Coronary artery (tissue), 2 donors: ENCODE results near the gene ECM1.

Experiments used
- DNase-seq: peaks from one replicate; pipeline ENCODE4 v3.0.0-alpha.2; 2017; ENCODE audit warnings: low spot score
- H3K27ac ChIP-seq, 2 donors: fragments of 200-600 bp; sonication (generic); one replicate each; pipeline ENCODE4 v1.5.1; 2016 to 2019
- H3K4me3 ChIP-seq: fragments of 200-600 bp; sonication (generic); 2 replicates; pipeline ENCODE4 v1.5.1; 2016; ENCODE audit warnings: mild to moderate bottlenecking, moderate library complexity
- TF ChIP-seq, protein P1 (sequence below): fragments of 200-600 bp; sonication (generic); IDR thresholded peaks from one replicate; pipeline ENCODE4 v1.5.1; 2019; ENCODE audit warnings: antibody characterized with exemption

Gene ECM1

DNA sequence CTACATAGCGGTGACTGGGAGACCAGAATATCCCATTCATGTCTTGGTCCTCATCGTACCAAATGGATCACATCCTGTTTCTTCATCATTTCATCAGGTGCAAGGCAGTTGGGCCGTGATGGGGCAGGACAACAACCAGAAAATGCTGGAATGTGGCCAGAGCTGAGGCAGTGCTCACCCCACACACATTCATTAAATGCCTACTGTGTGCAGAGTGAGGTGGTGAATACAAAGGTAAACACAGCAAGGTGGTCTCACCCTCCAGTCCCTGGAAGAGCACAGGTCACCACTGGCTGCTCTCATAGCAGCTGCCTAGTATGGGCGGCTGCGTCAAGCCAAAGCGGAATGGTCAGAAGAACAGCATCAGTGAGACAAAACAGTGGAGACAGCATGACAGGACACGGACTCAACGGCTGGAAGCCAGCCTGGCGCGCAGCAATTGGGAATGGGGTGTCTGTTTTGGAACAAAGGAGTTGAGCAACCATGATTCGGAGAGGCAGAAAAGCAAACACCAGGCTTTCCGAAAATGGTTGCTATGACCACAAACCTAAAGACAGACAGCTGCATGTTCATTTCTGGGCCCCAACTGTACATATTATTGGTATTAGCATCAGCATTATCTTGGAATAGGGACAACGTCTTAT lies 35.7 kb downstream of the ECM1 start:
- Histone ChIP-seq H3K27ac (peak overlapping the region in 1 of 2 donors; percentile 75), H3K4me3 (no peak overlapping the region)
- TF ChIP-seq, protein P1, sequence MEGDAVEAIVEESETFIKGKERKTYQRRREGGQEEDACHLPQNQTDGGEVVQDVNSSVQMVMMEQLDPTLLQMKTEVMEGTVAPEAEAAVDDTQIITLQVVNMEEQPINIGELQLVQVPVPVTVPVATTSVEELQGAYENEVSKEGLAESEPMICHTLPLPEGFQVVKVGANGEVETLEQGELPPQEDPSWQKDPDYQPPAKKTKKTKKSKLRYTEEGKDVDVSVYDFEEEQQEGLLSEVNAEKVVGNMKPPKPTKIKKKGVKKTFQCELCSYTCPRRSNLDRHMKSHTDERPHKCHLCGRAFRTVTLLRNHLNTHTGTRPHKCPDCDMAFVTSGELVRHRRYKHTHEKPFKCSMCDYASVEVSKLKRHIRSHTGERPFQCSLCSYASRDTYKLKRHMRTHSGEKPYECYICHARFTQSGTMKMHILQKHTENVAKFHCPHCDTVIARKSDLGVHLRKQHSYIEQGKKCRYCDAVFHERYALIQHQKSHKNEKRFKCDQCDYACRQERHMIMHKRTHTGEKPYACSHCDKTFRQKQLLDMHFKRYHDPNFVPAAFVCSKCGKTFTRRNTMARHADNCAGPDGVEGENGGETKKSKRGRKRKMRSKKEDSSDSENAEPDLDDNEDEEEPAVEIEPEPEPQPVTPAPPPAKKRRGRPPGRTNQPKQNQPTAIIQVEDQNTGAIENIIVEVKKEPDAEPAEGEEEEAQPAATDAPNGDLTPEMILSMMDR: no peak
- DNase-seq: no peak

DNA sequence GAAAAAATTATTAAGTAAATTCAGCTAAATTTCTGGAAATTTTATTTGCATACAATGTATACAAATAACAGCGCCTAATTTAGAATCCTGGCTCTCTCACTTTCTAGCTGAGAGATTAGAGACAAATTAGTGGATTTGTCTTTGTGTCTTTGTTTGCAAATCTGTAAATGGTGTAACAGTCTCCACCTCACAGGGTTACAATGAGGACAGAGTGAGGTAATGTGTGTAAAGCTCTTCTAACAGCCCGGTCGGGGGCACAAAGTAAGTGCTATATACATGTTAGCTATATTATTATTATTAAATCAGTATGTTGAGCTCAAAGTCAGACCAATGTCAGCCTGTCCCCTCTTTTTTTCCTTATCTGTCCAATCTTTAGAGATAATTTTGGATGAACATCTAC lies 36.3 kb downstream of the ECM1 start:
- Histone ChIP-seq H3K27ac (peak overlapping the region in 1 of 2 donors; percentile 75), H3K4me3 (no peak overlapping the region)
- DNase-seq: no peak
- TF ChIP-seq, protein P1: no peak

DNA sequence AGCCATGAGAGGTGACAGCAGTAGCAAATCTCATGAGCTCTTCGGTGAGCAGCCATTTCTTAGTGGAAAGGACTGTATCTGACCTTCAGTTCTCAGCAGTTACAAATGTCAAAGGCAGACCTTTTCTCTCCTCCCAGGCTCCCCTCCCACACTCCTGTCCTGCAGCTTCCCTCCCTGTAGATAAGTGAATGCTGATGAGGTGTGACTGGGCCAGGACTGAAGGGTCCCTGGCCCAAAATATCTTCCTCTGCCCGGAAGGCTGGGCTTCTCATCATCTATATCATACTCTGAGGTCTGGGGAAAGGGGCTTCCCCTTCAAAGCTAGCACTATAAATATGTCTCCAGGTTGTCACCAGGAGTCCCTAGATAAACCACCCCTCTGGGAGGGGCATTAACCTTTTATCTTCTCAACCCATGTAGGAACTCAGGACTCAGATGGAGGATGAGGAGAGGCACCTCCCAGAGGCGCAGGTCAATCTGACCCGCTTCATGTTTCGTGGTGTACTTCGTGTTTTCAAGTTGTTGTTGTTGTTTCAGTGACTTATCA lies 37.6 kb downstream of the ECM1 start:
- Histone ChIP-seq H3K4me3 (no peak overlapping the region), H3K27ac (no peak overlapping the region)
- TF ChIP-seq, protein P1: no peak
- DNase-seq: no peak

DNA sequence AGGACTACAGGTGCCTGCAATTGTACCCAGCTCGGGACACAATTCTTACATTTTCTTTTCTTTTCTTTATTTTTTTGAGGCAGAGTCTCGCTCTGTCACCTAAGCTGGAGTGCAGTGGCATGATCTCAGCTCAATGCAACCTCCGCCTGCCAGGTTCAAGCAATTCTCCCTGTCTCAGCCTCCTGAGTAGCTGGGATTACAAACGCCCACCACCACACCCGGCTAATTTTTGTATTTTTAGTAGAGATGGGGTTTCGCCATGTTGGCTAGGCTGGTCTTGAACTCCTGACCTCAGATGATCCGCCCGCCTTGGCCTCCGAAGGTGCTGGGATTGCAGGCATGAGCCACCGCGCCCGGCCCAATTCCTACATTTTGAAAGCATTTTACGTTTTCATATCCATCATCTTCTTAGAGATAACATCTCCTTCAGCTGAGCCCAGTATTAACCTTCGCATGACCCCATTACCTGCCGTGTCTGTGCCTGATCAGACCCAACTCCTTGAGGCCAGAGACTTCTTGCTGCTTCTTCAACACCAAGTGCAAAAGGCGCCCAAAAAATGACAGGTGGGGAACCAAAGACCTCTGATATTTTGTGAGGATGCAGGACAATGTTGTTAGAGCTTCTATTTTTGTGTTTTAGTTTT lies 38.5 kb downstream of the ECM1 start:
- TF ChIP-seq, protein P1: no peak
- no peak overlapping the region for H3K4me3 ChIP-seq
- no peak overlapping the region for H3K27ac ChIP-seq
- no peak for DNase-seq

DNA sequence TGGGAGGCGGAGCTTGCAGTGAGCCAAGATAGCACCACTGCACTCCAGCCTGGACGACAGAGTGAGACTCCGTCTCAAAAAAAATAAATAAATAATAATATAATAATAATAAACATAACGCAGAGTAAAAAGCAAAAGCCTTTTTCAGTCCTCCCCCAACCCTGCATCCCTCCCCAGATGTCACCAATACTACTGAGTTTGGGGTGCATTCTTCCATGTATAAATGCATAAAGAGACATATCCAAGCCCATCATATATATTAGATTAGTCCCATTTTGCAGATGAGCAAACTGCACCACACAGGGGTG lies 40.4 kb downstream of the ECM1 start:
- peak overlapping the region; percentile 95 for H3K4me3 ChIP-seq
- DNase-seq: no peak
- peak overlapping the region; percentile 95 to 99 for H3K27ac ChIP-seq
- TF ChIP-seq, protein P1: no peak

DNA sequence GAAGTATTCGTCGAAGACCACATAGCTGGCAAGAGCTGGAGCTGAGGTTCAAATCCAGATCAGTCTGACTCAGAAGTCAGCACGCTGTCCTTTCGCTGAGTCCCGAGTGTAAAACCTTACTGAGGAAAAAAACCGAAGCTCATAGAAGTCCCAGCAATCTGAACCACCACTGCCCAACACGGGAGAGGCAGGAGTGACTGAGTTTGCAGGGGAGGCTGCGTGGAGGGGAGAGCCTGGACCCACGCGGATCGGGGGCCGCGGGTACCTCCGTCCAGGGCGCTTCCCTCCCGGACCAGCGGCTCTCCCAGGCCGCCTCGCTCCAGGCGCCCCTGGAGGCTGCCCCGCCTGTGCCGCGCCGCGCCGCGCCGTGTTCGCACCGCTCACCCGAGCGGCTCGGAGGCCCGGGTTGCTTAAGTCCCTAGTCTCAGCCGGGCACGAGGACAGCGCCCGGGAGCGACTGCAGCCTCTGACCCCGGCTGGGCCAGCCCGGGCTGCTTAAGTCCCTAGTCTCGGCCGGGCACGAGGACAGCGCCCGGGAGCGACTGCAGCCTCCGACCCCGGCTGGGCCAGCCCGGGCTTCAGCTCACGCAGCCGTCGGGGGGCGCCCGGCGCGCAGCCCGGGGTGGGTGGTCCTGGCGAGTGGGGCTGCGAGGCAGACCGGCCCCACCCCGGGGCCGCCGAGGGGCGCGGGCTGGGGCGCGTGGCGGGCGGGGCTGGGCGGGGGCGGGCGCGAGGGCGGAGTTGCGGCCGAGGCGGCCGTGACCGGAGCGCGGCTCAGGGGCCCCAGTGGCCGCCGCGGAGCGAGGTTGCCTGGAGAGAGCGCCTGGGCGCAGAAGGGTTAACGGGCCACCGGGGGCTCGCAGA lies 41.0 kb downstream of the ECM1 start, which contains the start of gene ADAMTSL4:
Gene ADAMTSL4 (plus strand): TSS at position 777 of the 864 bp plus-strand sequence. CDS start 2,881 bp downstream, outside the sequence.
- peak; percentile 86 for DNase-seq
- TF ChIP-seq, protein P1: no peak
- Histone ChIP-seq H3K4me3 (peak within 1 kb of the TSS; percentile 95), H3K27ac (peak within 1 kb of the TSS; percentile 95 to 99)
